Transverse colon (tissue), 4 donors: ENCODE results near the gene HIVEP2. TPM values are rescaled to one million over a fixed set of nuclear protein-coding genes. Genes with fewer than 3 reads are reported as not detected.

ENCODE experiments used
- DNase-seq: peaks from one replicate; pipeline ENCODE4 v3.0.0-alpha.2; 2019
- H3K27ac ChIP-seq, 4 donors: fragments of 200-600 bp; sonication (generic); 2 replicates each; pipeline ENCODE4 v1.5.1; 2016 to 2018; ENCODE audit warnings: inconsistent platforms in 4 of 4
- H3K27me3 ChIP-seq: fragments of 200-600 bp; sonication (generic); 2 replicates; pipeline ENCODE4 v1.5.1; 2017; ENCODE audit warnings: inconsistent platforms
- H3K36me3 ChIP-seq, 4 donors: fragments of 200-600 bp; sonication (generic); 2 replicates each; pipeline ENCODE4 v1.5.1; 2017 to 2019; ENCODE audit warnings: inconsistent platforms in 4 of 4
- H3K4me1 ChIP-seq, 4 donors: fragments of 200-600 bp; sonication (generic); 2 replicates each; pipeline ENCODE4 v1.5.1; 2017 to 2020; ENCODE audit warnings: inconsistent platforms in 4 of 4
- H3K4me3 ChIP-seq, 4 donors: fragments of 200-600 bp; sonication (generic); 1 replicate in 1 of 4; 2 replicates in 3 of 4; pipeline versions ENCODE4 v1.5.1 to v1.6.1; 2017 to 2019; ENCODE audit warnings: inconsistent platforms in 4 of 4
- H3K9me3 ChIP-seq, 2 donors: fragments of 200-600 bp; sonication (generic); 2 replicates each; pipeline ENCODE4 v1.5.1; 2017 to 2019; ENCODE audit warnings: inconsistent platforms in 2 of 2
- EP300 ChIP-seq: sonication (generic); formaldehyde crosslinking; IDR thresholded peaks from one replicate; pipeline ENCODE4 v1.6.1; 2017; ENCODE audit warnings: antibody characterized with exemption, low read depth
- POLR2A ChIP-seq: fragments of 450-650 bp; IDR thresholded peaks from one replicate; pipeline ENCODE4 v1.6.1; 2016; ENCODE audit warnings: antibody characterized with exemption, mild to moderate bottlenecking, moderate library complexity
- POLR2AphosphoS5 ChIP-seq, 3 donors: sonication (generic); formaldehyde crosslinking; IDR thresholded peaks; one replicate each; pipeline ENCODE4 v1.6.1; 2016; ENCODE audit warnings: antibody characterized with exemption in 3 of 3
- WGBS, 2 donors: methylation state at CpG; one replicate each; pipeline ENCODE4 v1.1.5; 2018; ENCODE audit warnings: low coverage in 1 of 2; 5-methylcytosine and 5-hydroxymethylcytosine counted together
- in situ Hi-C, 4 donors: fragments of 200-750 bp; cut with MboI; loops; one replicate each; pipeline versions ENCODE4 v1.15.0 to v1.15.1; 2017; ENCODE audit warnings: low sequenced_read_pairs in 3 of 4, low pct_ligation_motif_present in 1 of 4, low pct_unique_long_range_greater_than_20kb in 1 of 4
- intact Hi-C: fragments of 100-400 bp; cut with DNase I; formaldehyde crosslinking; loops from one replicate; pipeline ENCODE4 v1.15.1; 2023; ENCODE audit warnings: low total_unique reads
- total RNA-seq, 4 donors: library from RNA; depleted of rRNA; stranded (reverse); fragments of >200 nt; gene quantifications; one replicate each; pipeline ENCODE4 v1.1.0, GENCODE V29; 2016
- TF ChIP-seq, protein P1 (sequence below), 5 experiments: fragments of 200-600 bp in 3 of 5; fragments of 450-650 bp in 2 of 5; sonication (generic) in 3 of 5; IDR thresholded peaks; 1 replicate in 2 of 5; 2 replicates in 3 of 5; pipeline ENCODE4 v1.5.1; 2016 to 2017; ENCODE audit warnings: antibody characterized with exemption in 5 of 5, inconsistent platforms in 3 of 5, mild to moderate bottlenecking in 2 of 5, moderate library complexity in 1 of 5

HIVEP2 gene
- total RNA-seq, 4 donors from 2014 or later, result 10.0 to 22.5 (median 13.7) TPM

DNA sequence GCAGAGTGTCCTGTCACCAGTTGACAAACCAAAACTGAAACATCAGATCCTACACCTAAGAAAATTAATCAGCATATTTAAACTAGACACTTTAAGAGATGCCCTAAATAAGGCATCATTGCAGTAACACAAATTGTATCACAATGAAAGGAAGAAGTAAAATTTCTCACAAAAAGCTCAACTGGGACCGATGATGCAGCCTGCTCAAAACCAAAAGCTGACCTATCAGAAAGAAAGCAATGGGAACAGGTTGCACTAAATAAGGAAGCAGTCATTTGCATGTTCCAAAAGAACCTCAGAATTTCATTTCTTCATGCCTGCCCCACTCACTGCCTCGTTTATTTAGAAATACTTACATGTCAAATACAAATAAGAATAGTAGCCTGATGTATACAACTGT, 12.1 kb downstream of the HIVEP2 start:
- no peak for TF ChIP-seq EP300
- no peak for TF ChIP-seq POLR2AphosphoS5 (IDR thresholded peaks at IDR 0.05)
- TF ChIP-seq POLR2A, result no peak
- TF ChIP-seq, protein P1, sequence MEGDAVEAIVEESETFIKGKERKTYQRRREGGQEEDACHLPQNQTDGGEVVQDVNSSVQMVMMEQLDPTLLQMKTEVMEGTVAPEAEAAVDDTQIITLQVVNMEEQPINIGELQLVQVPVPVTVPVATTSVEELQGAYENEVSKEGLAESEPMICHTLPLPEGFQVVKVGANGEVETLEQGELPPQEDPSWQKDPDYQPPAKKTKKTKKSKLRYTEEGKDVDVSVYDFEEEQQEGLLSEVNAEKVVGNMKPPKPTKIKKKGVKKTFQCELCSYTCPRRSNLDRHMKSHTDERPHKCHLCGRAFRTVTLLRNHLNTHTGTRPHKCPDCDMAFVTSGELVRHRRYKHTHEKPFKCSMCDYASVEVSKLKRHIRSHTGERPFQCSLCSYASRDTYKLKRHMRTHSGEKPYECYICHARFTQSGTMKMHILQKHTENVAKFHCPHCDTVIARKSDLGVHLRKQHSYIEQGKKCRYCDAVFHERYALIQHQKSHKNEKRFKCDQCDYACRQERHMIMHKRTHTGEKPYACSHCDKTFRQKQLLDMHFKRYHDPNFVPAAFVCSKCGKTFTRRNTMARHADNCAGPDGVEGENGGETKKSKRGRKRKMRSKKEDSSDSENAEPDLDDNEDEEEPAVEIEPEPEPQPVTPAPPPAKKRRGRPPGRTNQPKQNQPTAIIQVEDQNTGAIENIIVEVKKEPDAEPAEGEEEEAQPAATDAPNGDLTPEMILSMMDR (IDR thresholded peaks at IDR 0.05), result no peak
- H3K36me3 ChIP-seq, result no peaks in the 10 kb centered on the region

DNA sequence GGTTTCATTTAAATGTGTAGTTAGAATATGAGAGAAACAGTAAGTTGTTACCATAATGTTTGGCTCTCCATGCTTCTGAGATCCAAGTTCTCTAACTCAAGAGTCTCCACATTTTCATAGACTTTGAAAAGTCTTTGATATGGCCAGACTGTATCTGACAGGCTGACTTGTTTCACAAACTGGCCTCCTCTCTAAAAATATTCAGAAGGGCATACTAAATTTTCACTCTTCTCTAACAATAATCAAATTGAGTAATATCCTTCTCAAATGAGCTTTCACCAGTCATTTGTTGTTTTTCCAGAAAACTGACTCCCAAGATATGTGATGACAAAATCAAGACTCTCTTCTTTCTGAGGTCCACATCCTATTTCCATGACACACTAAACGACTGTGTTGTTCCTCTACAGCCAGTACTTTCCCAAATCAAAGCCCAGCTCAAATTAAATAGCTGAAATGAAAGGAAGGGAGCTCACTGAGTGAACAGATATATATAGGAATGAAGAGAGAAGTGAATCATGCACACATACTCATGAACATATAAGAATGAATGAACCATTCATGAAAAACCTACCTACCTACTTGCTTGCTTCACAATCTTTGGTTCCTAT, 15.1 kb downstream of the HIVEP2 start:
- Histone ChIP-seq H3K9me3 (no peaks in the 10 kb centered on the region), H3K4me1 (peaks cover 0 to 45% (median 13%) of the 10 kb centered on the region in 4 donors), H3K36me3 (no peaks in the 10 kb centered on the region), H3K4me3 (no peak overlapping the region), H3K27me3 (no peaks in the 10 kb centered on the region), H3K27ac (no peak overlapping the region)
- WGBS, 2 donors, result 61 to 80% methylated on average over 1 of the region's 1 CpG
- intact Hi-C loops (loop anchor here (5.0 kb wide), 1 partner anchor 78 kb away; no protein-coding TSS in a partner anchor), in situ Hi-C loops (no loop called here)
- TF ChIP-seq POLR2A, result no peak
- TF ChIP-seq, protein P1 (IDR thresholded peaks at IDR 0.05), result no peak
- no peak for TF ChIP-seq EP300
- TF ChIP-seq POLR2AphosphoS5 (IDR thresholded peaks at IDR 0.05), result no peak
- DNase-seq, result no peak

More for the DNA sequence above, 12.1 kb downstream of the HIVEP2 start:
- no peak for DNase-seq
- in situ Hi-C loops (no loop called here), intact Hi-C loops (no loop called here)
- Histone ChIP-seq H3K9me3 (no peaks in the 10 kb centered on the region), H3K27ac (no peak overlapping the region), H3K4me3 (no peak overlapping the region), H3K27me3 (no peaks in the 10 kb centered on the region), H3K4me1 (peaks cover 0 to 31% (median 7%) of the 10 kb centered on the region in 4 donors)
- 59 to 63% methylated on average over 2 of the region's 2 CpGs for WGBS, 2 donors

DNA sequence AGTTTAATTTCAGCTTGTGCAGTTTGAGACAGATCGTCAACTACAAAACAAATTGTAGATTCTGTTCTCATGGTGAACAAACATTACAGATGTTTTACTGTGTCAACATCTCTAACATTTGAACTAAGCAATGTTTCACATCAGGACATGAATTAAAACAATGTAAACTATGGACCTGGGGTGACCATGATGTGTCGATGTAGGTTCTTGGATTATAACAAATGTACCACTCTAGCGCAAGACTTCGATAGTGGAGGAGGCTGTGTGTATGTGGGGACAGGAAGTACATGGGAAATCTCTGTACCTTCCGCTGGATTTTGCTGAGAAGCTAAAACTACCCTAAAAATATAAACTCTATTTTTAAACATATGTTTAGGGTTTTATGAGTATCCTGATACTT, 17.1 kb downstream of the HIVEP2 start:
- TF ChIP-seq, protein P1 (IDR thresholded peaks at IDR 0.05), result no peak
- TF ChIP-seq POLR2AphosphoS5 (IDR thresholded peaks at IDR 0.05) (no peak), EP300 (no peak), POLR2A (peak; percentile 41)
- peak overlapping the region; percentile 87 to 93 (median 89) for H3K27ac ChIP-seq
- no peaks in the 10 kb centered on the region for H3K27me3 ChIP-seq
- WGBS, 2 donors, result 59 to 66% methylated on average over 5 of the region's 5 CpGs
- H3K4me1 ChIP-seq, result peaks cover 0 to 28% (median 10%) of the 10 kb centered on the region in 4 donors
- H3K4me3 ChIP-seq, result peak overlapping the region in 2 of 4 donors; percentile 56 to 59
- intact Hi-C loops (loop anchor here (5.0 kb wide), 1 partner anchor 76 kb away; no protein-coding TSS in a partner anchor), in situ Hi-C loops (no loop called here)
- no peak for DNase-seq
- H3K9me3 ChIP-seq, result no peaks in the 10 kb centered on the region
- no peaks in the 10 kb centered on the region for H3K36me3 ChIP-seq

DNA sequence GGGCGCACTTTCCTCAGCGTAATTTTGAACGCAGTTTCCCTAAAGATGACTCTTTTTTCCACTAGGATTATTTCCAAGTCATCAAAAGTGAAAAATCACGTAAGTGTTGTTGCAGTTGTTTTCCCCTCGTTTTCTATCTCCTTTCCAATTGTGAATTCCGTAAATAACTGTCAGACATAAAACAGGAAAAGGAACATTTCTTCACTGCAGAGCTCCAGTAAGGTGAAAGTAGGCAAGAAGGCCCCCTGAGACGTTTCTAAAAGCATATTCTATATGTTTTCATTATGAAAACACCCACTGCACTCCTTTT, 17.8 kb downstream of the HIVEP2 start:
- TF ChIP-seq, protein P1 (IDR thresholded peaks at IDR 0.05), result no peak
- no peak for TF ChIP-seq EP300
- no peak for TF ChIP-seq POLR2A
- no peak for TF ChIP-seq POLR2AphosphoS5 (IDR thresholded peaks at IDR 0.05)
- 0 to 1% methylated on average over 7 of the region's 7 CpGs for WGBS, 2 donors
- Histone ChIP-seq H3K27me3 (no peaks in the 10 kb centered on the region), H3K27ac (peak overlapping the region; percentile 87 to 93 (median 89)), H3K9me3 (no peaks in the 10 kb centered on the region), H3K4me3 (peak overlapping the region; percentile 40 to 59 (median 58)), H3K4me1 (peaks cover 0 to 22% (median 10%) of the 10 kb centered on the region in 4 donors), H3K36me3 (no peaks in the 10 kb centered on the region)
- intact Hi-C loops (loop anchor here (5.0 kb wide), 1 partner anchor 75 kb away; no protein-coding TSS in a partner anchor), in situ Hi-C loops (no loop called here)
- DNase-seq, result no peak
